GM18508 (cell line): ENCODE results near the gene MMP24OS.

Experiments
- ATAC-seq: cut with Tn5 transposase; IDR thresholded peaks from one replicate; pipeline ENCODE4 v1.9.1; 2021; ENCODE audit warnings: moderate number of reproducible peaks; ENCODE audit not compliant: insufficient read depth, unreplicated experiment

MMP24OS gene

GRCh38 chr20:35307666-35308653 lies 30.0 kb upstream of the MMP24OS start:
- ATAC-seq: no peak

GRCh38 chr20:35306931-35307517 lies 29.1 kb upstream of the MMP24OS start:
- no peak for ATAC-seq

GRCh38 chr20:35305682-35306556 lies 28.0 kb upstream of the MMP24OS start:
- no peak for ATAC-seq

- ATAC-seq: no peak
These were observed 27.0 kb upstream of the MMP24OS start for GRCh38 chr20:35304956-35305355.

GRCh38 chr20:35303735-35304491 lies 26.0 kb upstream of the MMP24OS start:
- ATAC-seq: no peak

- no peak for ATAC-seq
These were observed 25.4 kb upstream of the MMP24OS start for GRCh38 chr20:35303382-35303734.

GRCh38 chr20:35302421-35303335 lies 24.8 kb upstream of the MMP24OS start:
- no peak for ATAC-seq

GRCh38 chr20:35301426-35301825 lies 23.5 kb upstream of the MMP24OS start:
- ATAC-seq: no peak

- no peak for ATAC-seq
These were observed 22.7 kb upstream of the MMP24OS start for GRCh38 chr20:35300469-35301262.

- ATAC-seq: no peak
These were observed 21.9 kb upstream of the MMP24OS start for GRCh38 chr20:35299780-35300179.

- no peak for ATAC-seq
These were observed 20.3 kb upstream of the MMP24OS start for GRCh38 chr20:35298264-35298663.

- ATAC-seq: no peak
These were observed 19.8 kb upstream of the MMP24OS start for GRCh38 chr20:35297740-35298139.

- no peak for ATAC-seq
These were observed 19.2 kb upstream of the MMP24OS start for GRCh38 chr20:35297155-35297554.

- no peak for ATAC-seq
These were observed 18.2 kb upstream of the MMP24OS start for GRCh38 chr20:35296101-35296554.

- no peak for ATAC-seq
These were observed 17.8 kb upstream of the MMP24OS start for GRCh38 chr20:35295674-35296073.

GRCh38 chr20:35295058-35295457 lies 17.1 kb upstream of the MMP24OS start:
- ATAC-seq: no peak

- no peak for ATAC-seq
These were observed 16.4 kb upstream of the MMP24OS start for GRCh38 chr20:35294293-35294685.
